ENCODE results near the gene CSF2.
"Not testable (repeated sequence)": the region's sequence is repeated elsewhere in the genome, so short reads cannot be mapped to it uniquely, and the experiment has no call there.

CSF2 gene

DNA sequence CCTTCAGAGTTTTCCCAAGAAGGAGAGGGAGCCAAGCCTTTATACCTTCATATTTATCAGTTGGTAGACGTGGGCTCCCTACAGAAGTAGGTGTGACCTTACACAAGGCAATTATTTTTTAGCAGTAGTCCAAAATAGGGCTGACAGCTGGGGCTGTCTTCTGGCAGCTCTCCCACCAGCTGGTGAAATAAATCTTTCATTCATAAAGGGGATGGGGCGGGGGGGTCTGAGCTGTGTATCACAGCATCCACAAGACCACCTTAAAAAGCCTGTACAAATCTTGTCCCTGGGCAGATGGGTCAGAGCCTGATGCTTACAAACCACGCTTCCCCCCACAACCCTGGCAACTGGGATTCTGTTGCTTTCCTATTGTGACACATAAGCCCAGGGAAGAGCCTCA is 19.7 kb downstream of the CSF2 start:
- DNase-seq, result no peak

- peak in 1 of 2 experiments; percentile 29 for DNase-seq
Observed at GRCh38 chr5:132094393-132095076, 20.9 kb downstream of the CSF2 start.

- DNase-seq, result no peak
Observed at GRCh38 chr5:132095077-132095410, 21.5 kb downstream of the CSF2 start.

GRCh38 chr5:132095424-132095972 is 21.9 kb downstream of the CSF2 start:
- peak in 1 of 2 experiments; percentile 34 for DNase-seq

DNA sequence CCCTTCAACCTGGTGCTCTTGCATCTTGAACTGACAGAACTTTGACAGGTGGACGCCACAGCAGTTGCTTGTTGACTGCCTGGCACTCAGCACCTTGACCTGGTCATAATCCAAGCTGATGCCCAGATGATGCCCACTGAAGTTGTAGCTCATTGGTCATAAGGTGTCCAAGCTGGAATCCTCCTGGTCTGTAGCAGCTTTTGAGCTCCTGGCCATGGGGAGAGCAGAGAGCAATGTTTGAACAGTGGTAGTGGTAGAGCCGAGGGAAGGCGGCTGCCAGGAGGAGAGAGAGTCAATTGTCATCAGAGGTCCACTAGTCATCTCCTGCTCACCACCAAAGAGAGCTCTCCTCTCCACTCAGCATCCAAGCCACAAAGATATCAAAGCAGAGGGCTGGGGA is 23.3 kb downstream of the CSF2 start:
- DNase-seq, result peak in 1 of 2 experiments; percentile 14

- DNase-seq, result peak in 1 of 2 experiments; percentile 62
Observed at GRCh38 chr5:132098151-132098594, 24.6 kb downstream of the CSF2 start.

GRCh38 chr5:132098621-132099020 is 25.0 kb downstream of the CSF2 start:
- DNase-seq, result no peak

DNA sequence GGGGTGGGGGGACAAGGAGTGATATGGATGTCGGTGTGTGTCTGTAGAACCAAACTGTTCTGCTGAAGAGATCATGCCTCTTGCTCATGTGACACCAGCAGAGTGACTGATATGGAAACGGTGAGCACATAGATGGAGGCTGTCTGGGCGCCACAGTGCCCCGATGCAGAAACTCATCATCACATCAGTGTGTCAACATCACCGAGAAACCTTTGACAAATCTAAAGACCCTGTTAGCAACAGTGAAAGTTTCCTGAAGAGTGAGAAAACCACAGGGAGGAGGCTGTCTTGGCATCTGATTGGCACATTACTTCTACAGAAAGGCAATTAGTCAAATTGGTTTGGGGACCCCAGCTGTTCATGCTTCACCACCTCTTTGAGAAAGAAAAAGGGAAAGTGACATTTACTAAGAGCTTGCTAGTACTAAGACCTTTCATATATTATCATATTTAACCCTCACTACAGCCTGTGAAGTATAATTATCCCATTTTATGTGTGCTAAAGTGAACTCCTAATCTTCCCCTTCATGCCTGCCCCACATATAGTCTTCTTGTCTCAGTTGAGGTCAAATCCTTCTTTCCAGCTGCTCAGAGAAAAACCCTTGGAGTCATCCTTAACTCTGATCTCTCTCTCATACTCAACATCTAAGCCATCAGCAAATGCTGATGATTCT is 25.6 kb downstream of the CSF2 start:
- DNase-seq, result peak; percentile 68 to 81

DNA sequence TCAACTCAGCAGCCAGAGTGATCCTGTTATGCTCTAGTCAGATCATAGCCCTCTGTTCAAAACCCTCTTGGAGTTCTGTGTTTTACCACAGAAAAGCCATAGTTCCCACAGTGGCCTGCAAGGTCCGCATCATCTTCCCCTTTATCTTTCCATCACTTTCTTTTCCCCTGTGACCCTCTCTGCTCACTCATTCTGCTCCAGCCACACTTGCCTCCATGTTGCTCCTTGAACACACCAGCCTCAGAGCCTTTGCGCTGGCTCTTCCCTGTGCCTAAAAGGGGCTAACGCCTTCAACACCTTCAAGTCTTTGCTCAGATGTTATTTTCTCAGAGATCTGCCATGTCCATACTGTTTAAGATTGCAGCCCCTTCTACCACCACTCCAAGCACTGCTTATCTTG is 26.3 kb downstream of the CSF2 start:
- peak in 1 of 2 experiments; percentile 45 for DNase-seq

- DNase-seq, result peak in 1 of 2 experiments; percentile 66
Observed at GRCh38 chr5:132100672-132101261, 27.2 kb downstream of the CSF2 start.

DNA sequence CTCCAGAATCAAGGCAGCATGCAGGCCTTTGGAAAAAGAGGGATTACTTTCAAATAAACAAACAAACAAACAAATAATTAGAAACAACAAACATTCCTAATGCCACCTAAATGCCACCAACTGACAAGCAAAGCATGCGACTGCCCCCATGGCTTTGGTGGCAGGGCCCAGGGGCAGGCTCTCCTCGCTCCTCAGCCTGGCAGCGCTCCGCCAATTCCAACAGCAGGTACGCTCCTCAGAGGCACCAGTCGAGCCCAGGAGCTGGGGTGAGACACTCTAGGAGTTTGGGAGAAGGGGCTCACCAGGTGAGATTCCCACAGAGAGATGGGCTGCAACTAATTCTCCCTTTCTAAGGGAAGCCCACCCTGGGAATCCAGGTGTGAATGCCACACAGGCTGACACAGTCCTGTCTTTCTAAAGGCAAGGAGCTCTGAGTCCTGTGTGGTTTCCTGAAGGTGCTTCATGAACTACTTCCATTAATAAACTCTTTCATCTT is 27.8 kb downstream of the CSF2 start:
- peak in 1 of 2 experiments; percentile 9 for DNase-seq

DNA sequence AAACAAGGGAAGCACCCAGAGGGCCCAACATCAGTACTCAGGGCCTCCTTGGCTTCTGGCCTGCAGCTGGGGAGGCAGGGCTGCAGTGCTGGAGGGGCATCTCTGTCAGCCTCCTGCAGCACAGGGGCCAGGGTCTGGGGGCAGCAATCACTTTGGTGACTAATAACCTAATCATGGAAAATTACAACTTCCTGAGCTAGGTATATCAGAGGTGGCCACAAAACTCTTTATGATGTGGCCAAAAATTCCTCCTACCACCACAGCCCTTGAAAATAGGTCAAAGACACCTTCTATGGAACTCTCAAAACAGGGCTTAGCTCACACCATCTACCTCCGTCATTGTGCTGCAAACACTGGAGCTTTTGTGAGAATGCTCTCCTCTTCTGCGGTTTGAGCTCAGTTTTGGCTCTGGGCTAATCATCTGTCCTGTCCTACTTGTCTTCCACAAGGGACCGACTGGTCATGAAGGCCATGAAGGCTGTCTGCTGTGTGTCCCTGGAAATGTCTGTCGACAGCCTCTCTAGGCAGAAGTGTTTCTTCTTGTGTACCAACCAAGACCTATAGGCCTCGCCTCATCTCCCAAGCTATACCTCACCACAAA is 28.6 kb downstream of the CSF2 start:
- DNase-seq, result peak in 1 of 2 experiments; percentile 65

- DNase-seq, result no peak
Observed at GRCh38 chr5:132102944-132103331, 29.3 kb downstream of the CSF2 start.

- DNase-seq, result peak; percentile 68 to 77
Observed at GRCh38 chr5:132103332-132103951, 29.9 kb downstream of the CSF2 start.

GRCh38 chr5:132103969-132104391 is 30.4 kb downstream of the CSF2 start:
- DNase-seq, result peak in 1 of 2 experiments; percentile 34

- peak in 1 of 2 experiments; percentile 17 for DNase-seq
Observed at GRCh38 chr5:132104556-132104955, 31.0 kb downstream of the CSF2 start.

DNA sequence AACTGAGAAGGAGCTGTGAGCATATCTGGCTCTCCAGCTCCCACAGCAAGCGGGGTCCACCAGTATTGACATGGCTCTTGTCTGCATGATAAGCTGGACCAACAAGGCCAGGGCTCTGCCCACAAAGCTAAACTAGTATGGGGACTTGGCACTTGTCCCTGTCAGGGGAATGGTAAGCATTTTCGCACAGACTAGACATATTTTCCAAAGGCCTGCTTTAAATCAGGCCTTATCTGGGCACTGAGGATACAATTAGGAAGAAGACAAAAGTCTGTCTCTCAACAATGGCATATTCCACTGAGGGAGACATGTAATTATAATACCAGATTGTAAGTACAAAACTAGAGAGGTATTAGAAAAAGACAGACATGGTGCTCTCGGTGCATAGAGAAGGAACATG is 32.1 kb downstream of the CSF2 start:
- no peak for DNase-seq

GRCh38 chr5:132108495-132108894 is 34.9 kb downstream of the CSF2 start:
- not testable (repeated sequence) for DNase-seq

DNA sequence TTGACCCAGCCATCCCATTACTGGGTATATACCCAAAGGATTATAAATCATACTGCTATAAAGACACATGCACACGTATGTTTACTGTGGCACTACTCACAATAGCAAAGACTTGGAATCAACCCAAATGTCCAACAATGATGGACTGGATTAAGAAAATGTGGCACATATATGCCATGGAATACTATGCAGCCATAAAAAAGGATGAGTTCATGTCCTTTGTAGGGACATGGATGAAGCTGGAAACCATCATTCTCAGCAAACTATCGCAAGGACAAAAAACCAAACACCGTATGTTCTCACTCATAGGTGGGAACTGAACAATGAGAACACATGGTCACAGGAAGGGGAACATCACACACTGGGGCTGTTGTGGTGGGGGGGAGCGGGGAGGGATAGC is 35.4 kb downstream of the CSF2 start:
- not testable (repeated sequence) for DNase-seq

GRCh38 chr5:132109494-132110053 is 36.0 kb downstream of the CSF2 start:
- DNase-seq, result no peak

- DNase-seq, result no peak
Observed at GRCh38 chr5:132110195-132110594, 36.6 kb downstream of the CSF2 start.

DNA sequence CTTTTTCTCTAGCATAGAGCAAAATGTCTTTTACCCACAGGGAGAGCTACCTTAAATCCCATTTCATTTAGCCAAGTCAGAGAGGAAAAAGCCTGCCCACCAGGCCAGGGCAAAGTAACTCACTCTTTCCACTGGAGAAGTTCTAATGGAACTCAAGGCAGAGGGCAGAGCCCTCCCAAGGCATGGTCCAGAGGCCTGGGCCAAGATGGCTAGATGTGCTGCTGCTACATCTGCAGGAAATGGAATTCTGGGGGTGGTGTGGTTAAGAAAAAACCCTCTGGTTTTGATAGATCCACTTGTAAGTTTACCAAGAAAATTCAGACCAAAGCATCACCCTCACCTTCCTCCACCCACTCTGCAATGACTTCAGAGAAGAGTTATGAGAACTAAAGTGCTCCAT is 37.3 kb downstream of the CSF2 start:
- no peak for DNase-seq
